T-helper 1 cell (primary cell): ENCODE data around the gene FOXJ3.
"Not testable (repeated sequence)": the region's sequence is repeated elsewhere in the genome, so short reads cannot be mapped to it uniquely, and the experiment has no call there.

Source experiments
- DNase-seq, 5 donors: peaks; one replicate each; pipeline ENCODE4 v3.0.0-alpha.2; 2012 to 2020

Gene FOXJ3

GRCh38 chr1:42240966-42241755 lies 93.9 kb downstream of the FOXJ3 start:
- no peak for DNase-seq

GRCh38 chr1:42239555-42239954 lies 95.5 kb downstream of the FOXJ3 start:
- no peak for DNase-seq

- no peak for DNase-seq
These were observed 96.0 kb downstream of the FOXJ3 start for GRCh38 chr1:42239041-42239440.

GRCh38 chr1:42231253-42231652 lies 103.8 kb downstream of the FOXJ3 start:
- no peak for DNase-seq

- DNase-seq: no peak
These were observed 106.1 kb downstream of the FOXJ3 start for GRCh38 chr1:42228938-42229337.

GRCh38 chr1:42223036-42223435 lies 112.0 kb downstream of the FOXJ3 start:
- DNase-seq: no peak

GRCh38 chr1:42221952-42222606 lies 113.0 kb downstream of the FOXJ3 start:
- DNase-seq: no peak

GRCh38 chr1:42221456-42221855 lies 113.6 kb downstream of the FOXJ3 start:
- DNase-seq: no peak

- DNase-seq: no peak
These were observed 115.4 kb downstream of the FOXJ3 start for GRCh38 chr1:42219627-42220026.

GRCh38 chr1:42214447-42214871 lies 120.6 kb downstream of the FOXJ3 start:
- DNase-seq: no peak

GRCh38 chr1:42211224-42211623 lies 123.8 kb downstream of the FOXJ3 start:
- no peak for DNase-seq

GRCh38 chr1:42210421-42211133 lies 124.5 kb downstream of the FOXJ3 start:
- DNase-seq: no peak

- DNase-seq: no peak
These were observed 125.3 kb downstream of the FOXJ3 start for GRCh38 chr1:42209526-42210251.

- DNase-seq: not testable (repeated sequence)
These were observed 128.1 kb downstream of the FOXJ3 start for GRCh38 chr1:42206930-42207329.

GRCh38 chr1:42206164-42206563 lies 128.9 kb downstream of the FOXJ3 start:
- no peak for DNase-seq

GRCh38 chr1:42201986-42202385 lies 133.0 kb downstream of the FOXJ3 start:
- DNase-seq: no peak

- DNase-seq: no peak
These were observed 136.8 kb downstream of the FOXJ3 start for GRCh38 chr1:42198251-42198650.

GRCh38 chr1:42195841-42196240 lies 139.2 kb downstream of the FOXJ3 start:
- no peak for DNase-seq

- no peak for DNase-seq
These were observed 142.9 kb downstream of the FOXJ3 start for GRCh38 chr1:42192106-42192505.

- no peak for DNase-seq
These were observed 143.7 kb downstream of the FOXJ3 start for GRCh38 chr1:42191319-42191718.

GRCh38 chr1:42189931-42190853 lies 144.8 kb downstream of the FOXJ3 start:
- DNase-seq: no peak

- DNase-seq: no peak
These were observed 148.9 kb downstream of the FOXJ3 start for GRCh38 chr1:42186152-42186551.
